HL-60 (cell line): Measurements from ENCODE around the gene CHD5.

Experiments
- DNase-seq, 2 experiments: peaks; one replicate each; pipeline ENCODE4 v3.0.0-alpha.2; 2010 to 2020; ENCODE audit warnings: low read depth in 1 of 2, low spot score in 1 of 2
- H3K27ac ChIP-seq: fragments of 250-450 bp; sonication (Bioruptor Pico); replicated peaks from 2 replicates; pipeline ENCODE4 v1.5.1; 2020; ENCODE audit warnings: mild to moderate bottlenecking, moderate library complexity
- H3K27me3 ChIP-seq: fragments of 250-450 bp; sonication (Bioruptor Pico); 2 replicates; pipeline ENCODE4 v1.5.1; 2021; ENCODE audit warnings: mild to moderate bottlenecking, moderate library complexity; ENCODE audit not compliant: insufficient read depth, poor library complexity, severe bottlenecking
- H3K4me3 ChIP-seq: replicated peaks from 2 replicates; pipeline ENCODE4 v1.5.1; 2011; ENCODE audit warnings: mild to moderate bottlenecking, control low read depth, low read length; ENCODE audit not compliant: insufficient read depth
- CTCF ChIP-seq: IDR thresholded peaks from one replicate; pipeline ENCODE4 v1.5.1; 2011; ENCODE audit warnings: low read length, control low read depth, inconsistent platforms; ENCODE audit not compliant: insufficient read depth
- GABPA ChIP-seq: IDR thresholded peaks from 2 replicates; pipeline ENCODE4 v1.6.1; 2012; ENCODE audit warnings: low read depth
- POLR2AphosphoS5 ChIP-seq: IDR thresholded peaks from 2 replicates; pipeline ENCODE4 v1.6.1; 2012; ENCODE audit warnings: low read depth
- REST ChIP-seq: IDR thresholded peaks from 2 replicates; pipeline ENCODE4 v1.6.1; 2012; ENCODE audit warnings: low read depth; ENCODE audit not compliant: insufficient replicate concordance
- SPI1 ChIP-seq: IDR thresholded peaks from 2 replicates; pipeline ENCODE4 v1.6.1; 2012; ENCODE audit warnings: low read depth, mild to moderate bottlenecking, borderline replicate concordance

CHD5 gene

GRCh38 chr1:6094246-6094645 is 85.9 kb downstream of the CHD5 start:
- H3K27me3 ChIP-seq, result no peaks in the 10 kb centered on the region
- no peak overlapping the region for H3K4me3 ChIP-seq
- DNase-seq, result no peak
- TF ChIP-seq POLR2AphosphoS5 (0 out of 2 replicates have a peak, but pooled peaks have one; percentile 16), GABPA (no peak)
- H3K27ac ChIP-seq, result no peak overlapping the region

GRCh38 chr1:6093611-6094010 is 86.5 kb downstream of the CHD5 start:
- DNase-seq, result no peak
- TF ChIP-seq CTCF, result no peak
- Histone ChIP-seq H3K4me3 (no peak overlapping the region), H3K27ac (no peak overlapping the region), H3K27me3 (no peaks in the 10 kb centered on the region)

- no peak for DNase-seq
- H3K4me3 ChIP-seq, result no peak overlapping the region
- no peaks in the 10 kb centered on the region for H3K27me3 ChIP-seq
- no peak for TF ChIP-seq REST
- TF ChIP-seq GABPA, result no peak
- no peak for TF ChIP-seq CTCF
- no peak for TF ChIP-seq POLR2AphosphoS5
- no peak for TF ChIP-seq SPI1
- H3K27ac ChIP-seq, result no peak overlapping the region
Observed at GRCh38 chr1:6093071-6093470, 87.0 kb downstream of the CHD5 start.

- Histone ChIP-seq H3K27ac (no peak overlapping the region), H3K27me3 (no peaks in the 10 kb centered on the region), H3K4me3 (no peak overlapping the region)
- no peak for TF ChIP-seq REST
- TF ChIP-seq POLR2AphosphoS5, result peak; percentile 51; the same call in 1 of the 2 replicates
- no peak for DNase-seq
Observed at GRCh38 chr1:6092211-6092610, 87.9 kb downstream of the CHD5 start.

- TF ChIP-seq CTCF (no peak), POLR2AphosphoS5 (no peak), SPI1 (no peak), REST (no peak), GABPA (no peak)
- no peak for DNase-seq
Observed at GRCh38 chr1:6091823-6092109, 88.4 kb downstream of the CHD5 start.

More at GRCh38 chr1:6091823-6092109, 88.4 kb downstream of the CHD5 start:
- Histone ChIP-seq H3K4me3 (no peak overlapping the region), H3K27me3 (no peaks in the 10 kb centered on the region), H3K27ac (no peak overlapping the region)
